Stimulated activated memory B cell treated with anti-CD40 and anti-IgM and Interleukin-4, amounts not matched to agents 10 μg/mL and 1 μg/mL and 100 μg/mL, for 72 hours (primary cell): Measurements from ENCODE around the gene MMP24OS.

ENCODE experiments used
- ATAC-seq: fragments of 150-1000 bp; cut with Tn5 transposase; 2 replicates; pipeline ENCODE4 v1.10.0; 2021
- H3K27ac Mint-ChIP-seq: one replicate; pipeline ENCODE4 v1.8.0; 2022; ENCODE audit warnings: mild to moderate bottlenecking, mixed read lengths
- H3K27me3 Mint-ChIP-seq: one replicate; pipeline ENCODE4 v1.8.0; 2022; ENCODE audit warnings: mixed read lengths
- H3K36me3 Mint-ChIP-seq: one replicate; pipeline ENCODE4 v1.8.0; 2022; ENCODE audit warnings: mixed read lengths
- H3K4me1 Mint-ChIP-seq: one replicate; pipeline ENCODE4 v1.8.0; 2022; ENCODE audit warnings: mixed read lengths
- H3K4me3 Mint-ChIP-seq: one replicate; pipeline ENCODE4 v1.8.0; 2022; ENCODE audit warnings: mild to moderate bottlenecking, moderate library complexity, mixed read lengths
- H3K9me3 Mint-ChIP-seq: one replicate; pipeline ENCODE4 v1.8.0; 2022; ENCODE audit warnings: mixed read lengths

Gene MMP24OS

DNA sequence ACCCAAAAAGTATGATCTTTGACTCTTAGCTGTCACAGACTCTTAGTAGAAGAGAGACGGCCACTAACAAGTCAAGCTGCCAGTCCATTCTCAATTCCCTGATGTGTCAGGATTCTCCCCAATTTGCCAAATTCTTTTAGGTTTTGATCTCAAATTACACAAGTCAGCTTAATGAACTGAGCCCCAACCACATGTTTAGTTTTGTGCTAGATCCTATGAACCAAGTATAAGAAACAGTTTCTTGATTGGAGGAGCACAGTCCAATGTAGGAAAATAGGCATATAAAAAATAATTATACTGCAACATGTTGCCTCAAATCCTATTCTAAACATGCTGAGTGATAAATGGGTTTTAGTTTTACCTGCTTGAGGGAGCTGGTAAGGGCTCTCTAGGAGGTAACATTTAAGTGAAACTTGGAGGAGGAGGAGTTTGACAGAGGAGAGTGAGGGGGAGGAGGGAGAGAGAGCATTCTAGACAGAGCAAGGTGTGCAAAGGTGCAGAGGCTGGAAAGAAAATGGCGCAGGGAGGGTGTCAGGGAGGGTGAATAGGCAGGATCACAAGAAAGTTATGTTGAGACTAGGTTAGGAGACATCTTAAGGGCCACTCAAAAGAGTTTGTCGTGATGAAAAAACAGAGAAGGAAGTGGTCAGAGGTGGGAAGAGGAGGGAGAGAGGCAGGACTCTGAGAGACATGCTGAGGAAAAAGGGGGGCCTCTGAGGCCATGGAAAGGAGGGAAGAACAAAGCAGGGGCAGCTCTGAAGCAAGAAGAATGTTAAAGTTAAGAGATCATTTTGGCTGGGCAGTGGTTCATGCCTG is 37.1 kb upstream of the MMP24OS start:
- Mint-ChIP-seq H3K27me3 (no peaks in the 10 kb centered on the region), H3K4me3 (no peak overlapping the region), H3K4me1 (peaks cover 6% of the 10 kb centered on the region), H3K27ac (peak overlapping the region; percentile 7), H3K9me3 (no peaks in the 10 kb centered on the region), H3K36me3 (peaks cover 34% of the 10 kb centered on the region)
- ATAC-seq: no peak

DNA sequence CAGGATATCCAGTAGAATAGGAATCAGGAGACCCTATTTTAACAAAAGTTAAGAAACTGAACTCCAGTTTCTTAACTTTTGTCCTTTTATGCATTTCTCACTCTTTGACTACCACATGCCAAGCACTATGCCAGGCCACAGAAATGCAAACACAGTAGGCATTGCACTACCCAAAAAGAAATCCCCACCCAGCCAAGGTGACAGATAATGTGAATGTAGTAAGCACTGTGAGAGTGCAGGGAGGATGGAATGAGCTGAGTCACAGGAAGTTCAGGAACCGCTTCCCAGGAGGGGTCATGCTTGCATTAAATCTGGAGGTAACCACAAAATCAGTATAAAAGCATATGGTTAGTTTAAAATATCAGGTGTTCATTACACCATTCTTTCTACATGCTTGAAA is 34.4 kb upstream of the MMP24OS start:
- H3K4me1 Mint-ChIP-seq: peaks cover 6% of the 10 kb centered on the region
- H3K27ac Mint-ChIP-seq: no peak overlapping the region

DNA sequence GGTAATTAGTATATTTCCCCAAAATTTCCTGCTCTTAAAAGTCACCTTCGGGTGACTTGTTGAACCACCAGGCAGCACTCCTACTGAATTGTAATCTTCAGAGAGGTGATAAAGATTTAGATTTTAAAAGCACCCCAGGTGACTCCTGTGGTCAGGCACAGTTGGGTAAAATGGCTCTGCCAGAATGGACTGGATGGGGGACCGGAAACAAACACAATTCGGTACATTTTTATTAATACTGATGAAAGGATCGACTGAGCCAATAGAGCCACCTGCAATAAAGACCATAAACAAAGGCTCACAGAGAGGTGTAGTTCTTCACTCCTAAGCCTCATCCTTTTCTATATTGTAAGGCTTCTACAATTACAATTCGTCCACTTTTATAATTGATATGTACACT is 33.9 kb upstream of the MMP24OS start:
- Mint-ChIP-seq H3K27ac (no peak overlapping the region), H3K9me3 (no peaks in the 10 kb centered on the region), H3K27me3 (no peaks in the 10 kb centered on the region), H3K36me3 (peaks cover 28% of the 10 kb centered on the region), H3K4me3 (no peak overlapping the region), H3K4me1 (peaks cover 6% of the 10 kb centered on the region)
- ATAC-seq: no peak

More for the DNA sequence above, 34.4 kb upstream of the MMP24OS start:
- Mint-ChIP-seq H3K9me3 (no peaks in the 10 kb centered on the region), H3K36me3 (peaks cover 28% of the 10 kb centered on the region), H3K4me3 (no peak overlapping the region), H3K27me3 (no peaks in the 10 kb centered on the region)
- ATAC-seq: no peak

DNA sequence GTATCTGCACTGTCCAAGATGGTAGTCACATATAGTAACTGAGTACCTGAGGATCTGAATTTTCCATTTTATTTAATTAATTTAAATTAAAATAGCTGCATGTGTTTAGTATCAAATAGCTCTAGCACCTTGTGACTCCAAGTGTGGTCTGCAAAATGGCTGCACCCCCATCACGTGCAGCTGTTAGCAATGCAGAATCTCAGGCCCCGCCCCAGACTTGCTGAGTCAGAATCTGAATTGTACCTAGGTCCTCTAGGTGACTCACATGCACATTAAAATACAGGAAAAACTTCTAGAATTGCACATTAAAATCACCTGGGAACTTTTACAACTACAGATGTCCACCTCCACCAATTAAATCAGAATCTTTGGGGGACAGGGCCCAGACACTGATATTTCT is 33.5 kb upstream of the MMP24OS start:
- Mint-ChIP-seq H3K4me1 (peaks cover 6% of the 10 kb centered on the region), H3K36me3 (peaks cover 28% of the 10 kb centered on the region), H3K4me3 (no peak overlapping the region), H3K27ac (no peak overlapping the region), H3K9me3 (no peaks in the 10 kb centered on the region), H3K27me3 (no peaks in the 10 kb centered on the region)
- no peak for ATAC-seq

DNA sequence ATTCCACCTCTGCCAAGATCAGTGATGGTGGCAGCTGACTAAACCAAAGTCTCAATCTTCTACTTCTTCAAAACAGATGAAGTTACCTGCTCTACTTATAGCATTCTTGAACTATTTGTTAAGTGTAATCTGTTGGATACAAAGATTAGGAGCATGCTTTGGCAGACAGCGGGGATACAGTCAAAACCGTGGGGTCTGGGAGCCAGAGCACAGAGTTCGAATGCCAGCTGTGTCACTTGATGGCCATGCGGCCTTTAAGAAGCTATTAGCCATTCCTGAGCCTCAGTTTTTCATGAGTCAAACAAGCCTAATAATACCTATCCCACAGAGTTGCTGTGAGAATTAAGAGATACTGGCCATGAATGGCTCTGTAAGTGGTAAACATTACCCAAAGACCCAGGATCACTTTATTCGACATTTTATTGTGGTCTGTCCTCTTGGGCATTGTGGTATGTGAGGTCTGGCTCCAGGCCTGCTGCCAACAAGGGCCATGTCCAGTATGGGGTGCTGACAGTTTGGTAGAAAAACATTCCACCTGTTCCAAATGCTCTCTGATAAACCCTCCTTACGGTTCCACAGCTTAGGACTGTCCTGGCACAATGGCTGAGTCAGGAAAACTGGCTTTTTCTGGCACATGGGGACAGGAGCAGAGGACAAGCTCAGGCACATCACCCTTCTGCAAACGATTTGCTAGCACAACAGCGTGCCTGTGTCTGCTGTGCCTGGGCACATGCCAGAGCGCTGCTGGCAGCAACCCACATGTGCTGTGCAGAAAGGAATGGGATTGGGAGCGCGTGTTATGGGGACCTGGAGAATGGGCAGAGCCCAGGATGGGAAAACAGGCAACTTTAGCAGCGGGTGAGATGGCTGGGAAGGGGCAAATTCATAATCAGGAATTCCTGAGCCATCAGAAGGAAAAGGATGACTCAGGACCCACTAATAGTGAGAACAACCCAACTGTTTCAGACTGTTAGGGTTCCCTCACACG is 30.0 kb upstream of the MMP24OS start:
- no peak for ATAC-seq
- Mint-ChIP-seq H3K9me3 (no peaks in the 10 kb centered on the region), H3K27me3 (no peaks in the 10 kb centered on the region), H3K4me1 (peaks cover 16% of the 10 kb centered on the region), H3K36me3 (peaks cover 27% of the 10 kb centered on the region), H3K27ac (no peak overlapping the region), H3K4me3 (no peak overlapping the region)

DNA sequence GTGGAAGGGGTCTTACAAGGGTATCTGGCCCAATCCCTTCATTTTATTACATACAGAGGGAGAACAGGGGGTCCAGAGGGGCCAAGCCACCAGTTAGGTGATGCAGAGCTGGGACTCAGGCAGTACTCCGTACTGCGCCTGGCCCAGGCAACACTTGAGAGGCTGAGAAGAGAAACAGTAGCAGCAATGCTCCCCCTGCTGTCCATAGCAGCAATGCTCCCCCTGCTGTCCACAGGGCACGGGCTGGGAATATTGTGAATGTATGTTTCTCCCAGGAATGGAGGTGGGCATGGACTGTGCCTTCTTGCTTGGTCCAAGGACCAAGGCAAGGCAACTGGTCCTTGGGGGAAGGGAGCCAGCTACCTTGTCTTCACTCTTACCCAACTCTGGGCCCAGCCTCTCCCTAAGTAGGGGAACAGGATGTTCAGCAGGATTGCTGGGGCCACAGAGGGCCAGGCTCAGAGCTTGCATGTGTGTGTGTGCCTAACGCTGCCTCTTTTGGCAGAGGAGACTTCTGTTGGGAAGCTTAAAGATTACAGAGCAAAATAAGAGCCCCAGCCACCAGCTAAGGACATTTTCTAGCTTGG is 29.1 kb upstream of the MMP24OS start:
- ATAC-seq: no peak
- peaks cover 16% of the 10 kb centered on the region for H3K4me1 Mint-ChIP-seq
- H3K27ac Mint-ChIP-seq: no peak overlapping the region

DNA sequence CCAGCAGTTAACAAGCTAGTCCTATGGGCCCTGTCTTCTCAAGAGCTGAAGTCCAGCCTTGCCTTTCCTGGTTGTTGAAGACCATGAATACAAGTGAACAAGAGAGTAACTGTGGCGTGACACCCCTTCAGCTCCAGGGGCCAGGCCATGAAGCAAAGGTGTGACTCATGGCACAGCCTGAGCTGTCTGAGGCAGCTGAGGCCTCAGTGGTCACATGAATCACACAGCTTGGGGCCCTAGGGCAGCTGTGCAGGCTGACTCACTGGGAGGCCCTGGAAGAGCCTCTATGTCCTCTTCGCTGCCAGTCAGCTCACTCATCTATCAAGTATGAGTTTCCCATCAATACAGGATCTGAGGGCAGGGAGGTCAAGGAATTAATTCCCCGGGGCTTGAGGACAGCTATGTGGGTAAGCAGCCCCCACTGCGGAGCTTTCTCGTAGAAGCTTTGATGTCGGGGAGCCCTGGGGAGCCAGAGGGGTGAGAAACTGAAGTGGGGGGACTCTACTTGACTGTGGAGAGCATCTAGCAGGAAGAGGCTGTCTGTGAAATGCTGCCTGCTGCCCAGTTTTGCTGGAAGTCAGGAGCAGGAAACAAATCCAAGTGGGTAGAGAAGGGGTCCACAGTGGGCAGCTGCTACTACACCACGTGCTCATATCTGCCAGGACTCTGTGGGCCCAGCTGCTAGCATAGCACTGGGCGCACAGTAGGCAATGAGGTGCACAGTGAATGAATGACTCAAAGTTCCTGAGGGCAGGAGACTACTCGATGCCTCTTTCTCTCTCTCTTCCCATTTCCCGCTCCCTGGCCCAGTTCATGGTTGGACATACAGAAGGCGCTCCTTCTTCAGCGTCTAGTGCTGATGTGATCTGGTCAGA is 28.0 kb upstream of the MMP24OS start:
- H3K27me3 Mint-ChIP-seq: no peaks in the 10 kb centered on the region
- ATAC-seq: peak; percentile 75
- H3K4me3 Mint-ChIP-seq: no peak overlapping the region
- peaks cover 16% of the 10 kb centered on the region for H3K4me1 Mint-ChIP-seq
- H3K9me3 Mint-ChIP-seq: no peaks in the 10 kb centered on the region
- peak overlapping the region; percentile 39 for H3K27ac Mint-ChIP-seq
- peaks cover 21% of the 10 kb centered on the region for H3K36me3 Mint-ChIP-seq

More for the DNA sequence above, 29.1 kb upstream of the MMP24OS start:
- Mint-ChIP-seq H3K36me3 (peaks cover 18% of the 10 kb centered on the region), H3K27me3 (no peaks in the 10 kb centered on the region), H3K9me3 (no peaks in the 10 kb centered on the region), H3K4me3 (no peak overlapping the region)

DNA sequence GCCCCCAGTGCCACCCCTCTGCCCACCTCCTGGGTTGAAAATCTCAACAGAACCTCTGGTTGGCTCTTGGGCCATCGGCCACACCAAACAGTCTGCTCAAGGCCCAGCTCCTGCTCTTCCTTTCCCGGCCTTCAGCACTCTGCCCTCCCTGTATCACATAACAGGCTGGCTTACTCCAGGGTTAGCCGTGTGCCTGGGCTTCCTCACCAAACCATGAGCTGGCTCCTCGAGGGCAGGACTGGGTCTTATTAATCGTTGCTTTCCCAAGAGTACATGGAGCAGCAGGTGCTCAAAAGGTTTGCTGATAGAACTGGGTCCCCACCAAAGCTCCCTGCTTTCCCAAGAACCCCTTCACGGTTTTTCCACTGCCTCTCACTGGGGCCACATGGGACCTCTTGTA is 27.0 kb upstream of the MMP24OS start:
- H3K4me1 Mint-ChIP-seq: peaks cover 16% of the 10 kb centered on the region
- H3K4me3 Mint-ChIP-seq: no peak overlapping the region
- no peaks in the 10 kb centered on the region for H3K27me3 Mint-ChIP-seq
- no peaks in the 10 kb centered on the region for H3K9me3 Mint-ChIP-seq
- no peak for ATAC-seq
- peaks cover 19% of the 10 kb centered on the region for H3K36me3 Mint-ChIP-seq
- H3K27ac Mint-ChIP-seq: peak overlapping the region; percentile 39

DNA sequence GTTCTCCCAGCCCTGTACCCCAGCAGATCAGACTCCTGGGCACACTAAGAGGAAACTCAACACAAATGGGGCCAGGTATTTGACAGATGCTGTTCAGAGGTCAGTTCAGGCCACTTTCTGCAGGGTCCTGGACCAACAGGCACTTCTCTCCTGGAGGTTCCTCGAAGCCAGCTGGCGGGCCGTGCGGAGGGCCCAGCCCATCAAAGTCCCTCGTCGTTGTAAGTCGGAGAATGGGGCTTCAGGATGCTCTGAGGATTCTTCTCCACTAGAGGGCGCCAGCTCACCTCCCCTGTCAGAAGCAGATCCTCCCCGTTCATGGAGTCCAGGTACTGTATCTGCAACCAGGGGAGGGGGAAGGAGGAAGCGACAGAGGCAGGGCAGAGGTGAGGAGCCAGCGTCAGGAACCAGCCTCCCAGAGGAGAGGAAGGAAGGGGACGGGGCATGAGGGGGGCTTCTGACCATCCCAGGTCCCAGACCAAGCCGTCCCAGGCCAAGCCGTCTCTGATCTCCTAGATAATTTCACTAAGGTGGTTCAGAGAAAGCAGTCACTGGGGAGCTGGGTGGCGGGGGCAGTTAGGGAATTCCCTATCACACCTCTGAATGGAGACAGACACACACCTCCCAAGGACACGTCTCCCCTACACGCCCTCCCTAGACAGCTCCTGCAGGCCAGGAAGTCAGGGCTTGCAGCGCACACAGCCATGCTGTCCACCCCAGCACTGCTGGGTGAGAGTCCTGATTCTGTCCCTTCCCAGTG is 26.0 kb upstream of the MMP24OS start:
- H3K27ac Mint-ChIP-seq: no peak overlapping the region
- peaks cover 19% of the 10 kb centered on the region for H3K36me3 Mint-ChIP-seq
- no peak overlapping the region for H3K4me3 Mint-ChIP-seq
- H3K4me1 Mint-ChIP-seq: peaks cover 16% of the 10 kb centered on the region
- no peaks in the 10 kb centered on the region for H3K9me3 Mint-ChIP-seq
- peak; percentile 84 for ATAC-seq
- H3K27me3 Mint-ChIP-seq: no peaks in the 10 kb centered on the region

DNA sequence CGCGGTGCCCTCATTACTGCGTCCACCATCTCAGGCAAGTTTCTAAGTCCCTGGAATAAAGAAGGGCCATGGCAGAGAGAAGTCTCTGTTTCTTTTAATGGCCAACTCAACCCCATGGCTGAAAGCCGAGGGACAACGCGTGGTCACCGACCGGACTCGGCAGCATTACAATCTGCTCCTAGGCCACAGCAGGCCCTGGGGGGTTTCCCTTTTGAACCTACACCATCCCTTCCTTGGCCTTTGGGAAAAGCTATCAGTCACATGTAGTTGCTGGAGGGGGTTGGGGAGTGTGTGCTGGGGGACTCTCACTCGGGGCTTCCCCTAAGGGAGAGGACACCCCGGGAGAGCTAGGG is 25.4 kb upstream of the MMP24OS start:
- H3K27me3 Mint-ChIP-seq: no peaks in the 10 kb centered on the region
- no peak for ATAC-seq
- no peak overlapping the region for H3K27ac Mint-ChIP-seq
- peaks cover 16% of the 10 kb centered on the region for H3K4me1 Mint-ChIP-seq
- H3K36me3 Mint-ChIP-seq: peaks cover 19% of the 10 kb centered on the region
- no peak overlapping the region for H3K4me3 Mint-ChIP-seq
- no peaks in the 10 kb centered on the region for H3K9me3 Mint-ChIP-seq

DNA sequence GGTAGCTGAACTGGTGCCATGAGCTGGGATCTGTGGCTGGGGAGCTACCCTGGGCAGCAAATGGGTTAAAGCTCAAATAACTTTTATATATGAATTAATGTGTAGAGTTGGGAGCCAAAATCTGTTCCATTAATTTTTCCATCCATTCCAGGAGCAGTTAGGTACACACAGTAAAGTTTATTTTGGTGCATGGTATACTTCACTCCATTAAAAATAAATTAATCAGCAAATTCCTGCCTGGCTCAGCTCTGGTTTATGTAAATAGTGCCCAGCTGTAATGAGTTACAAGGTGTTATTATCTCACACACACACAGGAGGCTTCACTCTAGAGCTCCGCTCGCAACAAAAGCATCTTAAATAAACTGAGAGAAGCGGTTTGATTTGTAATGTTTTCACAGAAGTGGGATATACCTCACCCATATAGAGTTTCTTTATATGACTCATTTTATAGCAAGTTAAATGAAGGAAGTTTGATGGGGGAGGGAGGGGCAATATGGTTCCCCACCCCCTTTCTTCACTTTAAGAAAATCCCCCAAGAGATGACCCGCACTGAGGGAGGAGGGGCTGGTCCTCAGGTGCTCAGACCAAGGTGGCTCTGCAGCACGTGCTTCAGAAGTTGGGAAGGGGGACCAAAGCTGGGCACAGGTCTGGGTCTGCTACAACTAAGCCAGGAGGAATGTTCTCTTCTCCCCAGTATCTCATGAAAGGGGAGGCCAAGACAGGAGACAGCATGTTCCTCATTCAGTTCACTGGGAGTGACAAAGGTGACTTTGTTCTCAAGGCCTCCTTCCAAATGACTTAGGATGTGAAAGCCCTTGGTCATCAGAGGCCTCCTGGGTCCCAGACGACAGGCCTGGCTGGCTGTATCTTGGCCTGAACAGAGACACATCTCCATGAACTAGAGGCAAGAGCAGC is 24.8 kb upstream of the MMP24OS start:
- Mint-ChIP-seq H3K27me3 (no peaks in the 10 kb centered on the region), H3K36me3 (peaks cover 19% of the 10 kb centered on the region), H3K4me3 (no peak overlapping the region), H3K27ac (no peak overlapping the region), H3K9me3 (no peaks in the 10 kb centered on the region), H3K4me1 (peaks cover 16% of the 10 kb centered on the region)
- ATAC-seq: no peak

DNA sequence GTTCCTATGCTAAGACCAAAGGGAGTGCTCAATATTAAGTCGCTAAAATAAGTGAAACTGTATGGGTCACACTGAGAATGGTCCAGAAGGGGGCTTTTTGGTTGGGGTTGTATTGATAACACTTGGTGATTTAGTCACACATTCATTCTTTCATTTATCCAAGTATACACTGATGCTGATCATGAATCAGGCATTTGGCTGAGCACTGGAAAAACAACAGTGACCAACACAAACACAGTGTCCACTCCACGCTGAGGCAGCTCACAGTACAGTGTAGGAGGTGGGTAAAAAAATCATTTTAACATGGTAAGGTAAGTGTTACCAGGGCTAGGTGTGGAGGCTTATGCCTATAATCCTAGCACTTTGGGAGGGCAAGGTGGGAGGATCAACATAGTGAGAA is 23.5 kb upstream of the MMP24OS start:
- H3K9me3 Mint-ChIP-seq: no peaks in the 10 kb centered on the region
- H3K4me1 Mint-ChIP-seq: peaks cover 16% of the 10 kb centered on the region
- H3K36me3 Mint-ChIP-seq: peaks cover 19% of the 10 kb centered on the region
- no peak for ATAC-seq
- no peak overlapping the region for H3K4me3 Mint-ChIP-seq
- H3K27ac Mint-ChIP-seq: peak overlapping the region; percentile 54
- peaks cover 2% of the 10 kb centered on the region for H3K27me3 Mint-ChIP-seq

DNA sequence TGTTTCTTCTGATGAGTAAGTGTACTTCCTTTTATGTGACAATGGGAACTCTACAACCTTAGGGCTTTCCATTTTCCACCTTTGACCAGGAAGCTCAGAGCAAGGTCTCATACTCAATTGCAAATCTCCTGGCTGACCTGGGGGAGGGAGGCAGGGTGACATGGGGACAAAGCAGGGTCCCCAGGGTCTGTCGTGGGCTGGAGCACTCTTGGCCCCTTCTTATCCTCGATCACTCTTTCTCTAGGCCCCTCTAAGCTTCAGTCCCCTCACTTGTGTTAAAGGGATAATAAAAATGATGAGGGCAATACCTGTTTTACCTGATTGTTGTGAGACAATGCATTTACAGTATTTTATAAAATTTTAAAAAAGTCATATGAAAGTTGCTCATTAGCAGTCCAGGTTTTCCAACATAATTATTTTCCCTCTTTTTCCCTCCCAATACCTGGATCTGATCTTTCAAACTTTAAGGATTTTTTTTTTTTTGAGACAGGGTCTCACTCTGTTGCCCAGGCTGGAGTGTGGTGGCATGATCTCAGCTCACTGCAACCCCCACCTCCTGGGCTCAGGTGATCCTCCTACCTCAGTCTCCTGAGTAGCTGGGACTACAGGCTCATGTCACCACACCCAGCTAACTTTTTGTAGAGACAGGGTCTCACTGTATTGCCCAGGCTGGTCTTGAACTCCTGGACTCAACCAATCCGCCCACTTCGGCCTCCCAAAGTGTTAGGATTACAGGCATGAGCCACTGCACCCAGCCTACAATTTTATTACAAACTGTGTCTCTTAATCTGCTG is 22.7 kb upstream of the MMP24OS start:
- Mint-ChIP-seq H3K27ac (no peak overlapping the region), H3K27me3 (peaks cover 10% of the 10 kb centered on the region), H3K9me3 (no peaks in the 10 kb centered on the region), H3K4me1 (peaks cover 11% of the 10 kb centered on the region), H3K4me3 (no peak overlapping the region), H3K36me3 (peaks cover 15% of the 10 kb centered on the region)
- no peak for ATAC-seq
